ENCODE data around the gene IER2. TPM values are rescaled to one million over a fixed set of nuclear protein-coding genes. Genes with fewer than 3 reads are reported as not detected.

Gene IER2
- total RNA-seq, 1 donor from 2014 or later: 161 TPM

GRCh38 chr19:13112555-13112954, 37.7 kb upstream of the IER2 start:
- no peak for DNase-seq
- no peak overlapping the region for H3K27ac Mint-ChIP-seq
- peaks cover 11% of the 10 kb centered on the region for H3K4me1 Mint-ChIP-seq
- no peaks in the 10 kb centered on the region for H3K27me3 Mint-ChIP-seq
- no peak overlapping the region for H3K4me3 Mint-ChIP-seq
- peaks cover 34% of the 10 kb centered on the region for H3K36me3 Mint-ChIP-seq (ENCODE audit: low read depth)
- H3K9me3 Mint-ChIP-seq: no peaks in the 10 kb centered on the region
- intact Hi-C loops (cut with micrococcal nuclease): no loop called here

- no peaks in the 10 kb centered on the region for H3K27me3 Mint-ChIP-seq
- peaks cover 25% of the 10 kb centered on the region for H3K4me1 Mint-ChIP-seq
- no peak for DNase-seq
- peak overlapping the region; percentile 97 for H3K27ac Mint-ChIP-seq
- intact Hi-C loops (cut with micrococcal nuclease): loop anchor here (1.0 kb wide), 1 partner anchor 12 kb away; no protein-coding TSS in a partner anchor
- H3K36me3 Mint-ChIP-seq (ENCODE audit: low read depth): peaks cover 34% of the 10 kb centered on the region
- H3K4me3 Mint-ChIP-seq: peak overlapping the region; percentile 97
- no peaks in the 10 kb centered on the region for H3K9me3 Mint-ChIP-seq
Measured at GRCh38 chr19:13115936-13116281, 34.3 kb upstream of the IER2 start.

GRCh38 chr19:13116282-13117175, 33.7 kb upstream of the IER2 start, which contains the start of gene TRMT1:
TRMT1 (minus strand) TSS chr19:13116740; CDS start chr19:13116399, 341 bp downstream.
- peaks cover 29% of the 10 kb centered on the region for H3K4me1 Mint-ChIP-seq
- peak within 1 kb of the TSS; percentile 97 for H3K27ac Mint-ChIP-seq
- peak within 1 kb of the TSS; percentile 97 for H3K4me3 Mint-ChIP-seq
- DNase-seq: peak; percentile 97
- peaks cover 36% of the 10 kb centered on the region for H3K36me3 Mint-ChIP-seq (ENCODE audit: low read depth)
- H3K27me3 Mint-ChIP-seq: no peaks in the 10 kb centered on the region
- H3K9me3 Mint-ChIP-seq: no peaks in the 10 kb centered on the region
- intact Hi-C loops (cut with micrococcal nuclease): loop anchor here (1.0 kb wide), 1 partner anchor 12 kb away; no protein-coding TSS in a partner anchor

- peak overlapping the region; percentile 97 for H3K4me3 Mint-ChIP-seq
- intact Hi-C loops (cut with micrococcal nuclease): no loop called here
Measured at GRCh38 chr19:13117176-13117771, 32.9 kb upstream of the IER2 start.

GRCh38 chr19:13117772-13118423, 32.3 kb upstream of the IER2 start, which contains the start of gene NACC1:
NACC1 (plus strand) TSS chr19:13118264; CDS start chr19:13135208, 16,944 bp downstream.
- peaks cover 39% of the 10 kb centered on the region for H3K4me1 Mint-ChIP-seq
- H3K9me3 Mint-ChIP-seq: no peaks in the 10 kb centered on the region
- intact Hi-C loops (cut with micrococcal nuclease): loop anchor here (1.0 kb wide), 2 partner anchors 14 to 32 kb away; partner anchors contain the start of genes IER2 and STX10
- peak; percentile 98 for DNase-seq
- no peaks in the 10 kb centered on the region for H3K27me3 Mint-ChIP-seq
- peak within 1 kb of the TSS; percentile 97 for H3K4me3 Mint-ChIP-seq
- H3K36me3 Mint-ChIP-seq (ENCODE audit: low read depth): peaks cover 37% of the 10 kb centered on the region
- peak within 1 kb of the TSS; percentile 97 for H3K27ac Mint-ChIP-seq

More at GRCh38 chr19:13117176-13117771, 32.9 kb upstream of the IER2 start:
- Mint-ChIP-seq H3K27ac (peak overlapping the region; percentile 97), H3K36me3 (ENCODE audit: low read depth) (peaks cover 38% of the 10 kb centered on the region), H3K9me3 (no peaks in the 10 kb centered on the region), H3K4me1 (peaks cover 33% of the 10 kb centered on the region), H3K27me3 (no peaks in the 10 kb centered on the region)
- no peak for DNase-seq

- intact Hi-C loops (cut with micrococcal nuclease): loop anchor here (1.0 kb wide), 2 partner anchors 14 to 32 kb away; partner anchors contain the start of genes IER2 and STX10
- peaks cover 44% of the 10 kb centered on the region for H3K36me3 Mint-ChIP-seq (ENCODE audit: low read depth)
- H3K9me3 Mint-ChIP-seq: no peaks in the 10 kb centered on the region
- peak; percentile 84 for DNase-seq
- H3K4me3 Mint-ChIP-seq: peak overlapping the region; percentile 85
- H3K27me3 Mint-ChIP-seq: no peaks in the 10 kb centered on the region
- peak overlapping the region; percentile 87 for H3K27ac Mint-ChIP-seq
- peaks cover 39% of the 10 kb centered on the region for H3K4me1 Mint-ChIP-seq
Measured at GRCh38 chr19:13118424-13119193, 31.6 kb upstream of the IER2 start.

- Mint-ChIP-seq H3K4me3 (peak overlapping the region; percentile 85), H3K27me3 (no peaks in the 10 kb centered on the region), H3K27ac (peak overlapping the region; percentile 87), H3K4me1 (peaks cover 39% of the 10 kb centered on the region), H3K36me3 (ENCODE audit: low read depth) (peaks cover 40% of the 10 kb centered on the region), H3K9me3 (no peaks in the 10 kb centered on the region)
- DNase-seq: no peak
- intact Hi-C loops (cut with micrococcal nuclease): no loop called here
Measured at GRCh38 chr19:13119627-13120026, 30.6 kb upstream of the IER2 start.

GRCh38 chr19:13120031-13120430, 30.2 kb upstream of the IER2 start:
- peak overlapping the region; percentile 51 for H3K4me3 Mint-ChIP-seq
- H3K4me1 Mint-ChIP-seq: peaks cover 36% of the 10 kb centered on the region
- no peaks in the 10 kb centered on the region for H3K9me3 Mint-ChIP-seq
- intact Hi-C loops (cut with micrococcal nuclease): no loop called here
- H3K27ac Mint-ChIP-seq: no peak overlapping the region
- H3K27me3 Mint-ChIP-seq: no peaks in the 10 kb centered on the region
- peaks cover 41% of the 10 kb centered on the region for H3K36me3 Mint-ChIP-seq (ENCODE audit: low read depth)
- no peak for DNase-seq

- no peaks in the 10 kb centered on the region for H3K27me3 Mint-ChIP-seq
- H3K36me3 Mint-ChIP-seq (ENCODE audit: low read depth): peaks cover 35% of the 10 kb centered on the region
- intact Hi-C loops (cut with micrococcal nuclease): no loop called here
- peaks cover 30% of the 10 kb centered on the region for H3K4me1 Mint-ChIP-seq
- H3K9me3 Mint-ChIP-seq: no peaks in the 10 kb centered on the region
- H3K4me3 Mint-ChIP-seq: no peak overlapping the region
- H3K27ac Mint-ChIP-seq: peak overlapping the region; percentile 48
- DNase-seq: no peak
Measured at GRCh38 chr19:13120817-13121216, 29.4 kb upstream of the IER2 start.

- Mint-ChIP-seq H3K27me3 (no peaks in the 10 kb centered on the region), H3K27ac (peak overlapping the region; percentile 2), H3K36me3 (ENCODE audit: low read depth) (peaks cover 36% of the 10 kb centered on the region), H3K9me3 (no peaks in the 10 kb centered on the region), H3K4me3 (no peak overlapping the region), H3K4me1 (peaks cover 30% of the 10 kb centered on the region)
- intact Hi-C loops (cut with micrococcal nuclease): no loop called here
- no peak for DNase-seq
Measured at GRCh38 chr19:13121551-13122274, 28.5 kb upstream of the IER2 start.

GRCh38 chr19:13122275-13122878, 27.8 kb upstream of the IER2 start:
- H3K27me3 Mint-ChIP-seq: no peaks in the 10 kb centered on the region
- DNase-seq: no peak
- H3K36me3 Mint-ChIP-seq (ENCODE audit: low read depth): peaks cover 38% of the 10 kb centered on the region
- intact Hi-C loops (cut with micrococcal nuclease): no loop called here
- H3K27ac Mint-ChIP-seq: peak overlapping the region; percentile 2
- peak overlapping the region; percentile 12 for H3K4me3 Mint-ChIP-seq
- no peaks in the 10 kb centered on the region for H3K9me3 Mint-ChIP-seq
- peaks cover 27% of the 10 kb centered on the region for H3K4me1 Mint-ChIP-seq
